Measurements from ENCODE around the gene MRTFA.
"Not testable (repeated sequence)": the region's sequence is repeated elsewhere in the genome, so short reads cannot be mapped to it uniquely, and the experiment has no call there.

The MRTFA gene

GRCh38 chr22:40518840-40519239 lies 117.7 kb downstream of the MRTFA start:
- DNase-seq = no peak

- DNase-seq = no peak
These were observed 118.9 kb downstream of the MRTFA start for GRCh38 chr22:40517631-40518030.

DNA sequence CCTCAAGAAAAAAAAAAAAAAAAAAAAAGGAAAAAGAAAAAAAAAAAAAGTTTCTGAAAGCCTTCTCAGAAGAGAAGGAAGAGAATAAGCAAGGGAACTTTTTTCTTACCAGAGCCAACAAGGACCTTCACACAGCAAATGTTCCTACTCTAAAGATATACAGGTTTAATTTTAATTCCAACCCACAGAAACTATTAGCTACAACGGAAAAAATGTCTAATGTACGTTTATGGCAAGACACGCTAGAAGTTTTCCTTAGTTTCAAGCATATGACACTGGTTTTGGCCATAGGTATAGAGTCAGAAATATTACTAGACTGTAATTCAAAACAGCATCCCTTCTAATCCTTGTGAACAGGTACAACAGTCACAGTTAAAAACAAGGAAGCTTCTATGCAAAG lies 120.1 kb downstream of the MRTFA start:
- DNase-seq = no peak

- DNase-seq = no peak
These were observed 123.9 kb downstream of the MRTFA start for GRCh38 chr22:40512426-40513136.

- no peak for DNase-seq
These were observed 124.9 kb downstream of the MRTFA start for GRCh38 chr22:40511604-40512003.

DNA sequence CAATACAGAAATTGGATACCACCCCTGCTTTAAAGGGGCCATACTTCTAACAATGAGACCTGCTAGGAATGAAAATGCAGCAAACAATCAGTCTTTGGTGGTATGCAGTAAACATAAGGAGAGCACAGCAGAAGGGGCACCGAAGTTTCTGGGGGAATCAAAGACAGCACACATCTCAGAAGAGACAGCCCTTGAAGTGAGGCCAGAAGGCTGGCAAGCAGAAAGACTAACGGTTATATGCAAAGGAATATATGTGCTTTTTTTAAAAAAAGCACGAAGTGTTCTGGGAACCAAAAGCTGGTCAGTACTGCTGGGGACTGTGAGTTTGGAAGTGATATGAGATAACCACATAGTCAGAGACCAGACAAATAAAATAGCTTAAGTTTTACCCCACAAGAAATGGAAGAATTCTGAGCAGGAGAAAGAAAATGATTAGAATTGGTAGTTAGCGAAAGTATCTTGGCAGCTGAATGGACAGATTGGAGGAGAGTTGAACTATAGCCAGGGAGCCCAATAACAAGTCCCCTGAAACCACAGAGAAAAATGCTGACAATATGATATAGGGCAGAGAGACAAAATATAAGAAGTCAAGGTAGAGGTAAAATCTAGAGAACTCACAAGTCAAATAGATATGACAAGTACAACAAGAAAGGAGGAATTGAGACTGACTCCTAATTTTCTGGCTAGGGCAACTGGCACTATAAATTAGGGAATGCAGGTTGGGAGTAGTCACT lies 125.7 kb downstream of the MRTFA start:
- no peak for DNase-seq

DNA sequence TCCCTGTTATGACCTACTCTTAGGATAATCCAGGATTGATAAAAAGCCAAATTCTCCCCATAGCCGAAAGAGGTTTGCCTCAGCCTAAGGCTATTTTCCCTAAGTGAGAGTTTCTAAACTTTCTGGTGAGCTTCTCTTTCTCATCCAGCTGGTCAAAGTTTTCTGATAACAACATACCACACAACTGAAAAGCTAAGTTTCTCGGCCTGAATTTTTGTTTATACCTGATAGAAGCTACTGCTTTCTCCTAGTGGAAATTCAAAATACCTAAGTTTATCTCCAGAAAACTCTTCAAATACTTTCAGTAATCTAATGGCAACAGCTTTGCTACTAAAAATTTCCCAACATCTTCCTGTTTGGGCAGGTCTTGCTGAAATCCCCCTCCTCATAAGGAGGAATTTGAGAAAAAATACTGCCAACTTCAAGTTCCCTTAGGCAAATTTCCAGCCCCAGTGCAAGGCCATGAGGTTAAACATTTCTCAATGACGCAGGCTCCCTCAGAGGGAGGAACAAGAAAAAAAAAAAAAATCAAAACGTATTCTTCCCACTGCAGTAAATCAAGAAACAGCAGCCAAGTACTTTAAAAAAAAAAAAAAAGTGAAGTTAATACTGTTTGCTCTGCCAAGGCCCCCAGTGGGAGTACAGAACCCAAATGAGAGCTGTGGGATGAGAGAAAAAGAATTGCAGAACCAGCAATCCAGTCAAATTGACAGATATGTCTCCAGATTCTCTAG lies 127.0 kb downstream of the MRTFA start:
- peak; percentile 83 to 88 for DNase-seq

DNA sequence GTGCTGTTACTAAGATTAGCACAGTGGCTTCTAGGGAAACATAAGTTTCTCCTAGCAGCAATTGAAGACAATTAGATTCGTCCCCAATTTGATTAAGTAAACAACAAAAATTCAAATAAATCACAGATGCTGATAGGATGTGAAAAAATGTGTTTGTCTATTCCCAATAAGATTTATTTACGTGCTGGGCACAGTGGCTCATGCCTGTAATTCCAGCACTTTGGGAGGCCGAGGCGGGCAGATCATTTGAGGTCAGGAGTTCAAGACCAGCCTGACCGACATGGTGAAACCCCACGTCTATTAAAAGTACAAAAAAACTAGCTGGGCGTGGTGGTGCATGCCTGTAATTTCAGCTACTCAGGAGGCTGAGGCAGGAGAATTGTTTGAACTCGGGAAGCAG lies 128.5 kb downstream of the MRTFA start:
- not testable (repeated sequence) for DNase-seq

DNA sequence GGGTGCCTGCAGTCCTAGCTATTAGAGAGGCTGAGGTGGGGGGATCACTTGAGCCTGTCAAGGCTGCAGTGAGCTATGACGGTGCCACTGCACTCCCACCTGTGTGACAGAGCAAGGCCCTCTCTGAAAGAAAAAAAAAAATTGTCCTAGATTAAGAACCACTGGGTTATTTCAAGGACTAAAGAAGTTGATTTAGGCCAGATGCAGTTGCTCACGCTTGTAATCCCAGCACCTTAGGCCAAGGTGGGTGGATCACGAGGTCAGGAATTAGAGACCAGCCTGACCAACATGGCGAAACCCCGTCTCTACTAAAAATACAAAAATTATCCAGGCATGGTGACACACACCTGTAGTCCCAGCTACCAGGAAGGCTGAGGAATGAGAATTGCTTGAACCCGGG lies 129.0 kb downstream of the MRTFA start:
- DNase-seq = no peak

DNA sequence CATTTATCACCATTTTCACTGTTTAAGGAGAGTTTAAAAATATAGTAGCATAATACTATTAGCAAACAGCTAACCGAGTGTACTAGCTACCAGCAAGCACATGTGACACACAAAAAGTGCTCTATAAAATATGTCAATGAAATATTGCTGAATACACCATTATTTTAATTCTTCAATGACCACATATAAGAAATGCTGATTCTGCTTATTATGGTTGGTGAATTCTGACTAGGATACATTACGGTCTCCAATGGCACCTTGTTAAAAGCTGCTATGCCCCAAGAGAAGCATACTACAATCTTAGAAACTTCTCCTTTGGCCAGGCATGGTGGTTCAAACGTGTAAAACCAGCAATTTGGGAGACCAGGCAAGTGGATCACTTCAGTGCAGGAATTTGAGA lies 129.8 kb downstream of the MRTFA start:
- no peak for DNase-seq

- DNase-seq = no peak
These were observed 132.0 kb downstream of the MRTFA start for GRCh38 chr22:40504285-40505249.

DNA sequence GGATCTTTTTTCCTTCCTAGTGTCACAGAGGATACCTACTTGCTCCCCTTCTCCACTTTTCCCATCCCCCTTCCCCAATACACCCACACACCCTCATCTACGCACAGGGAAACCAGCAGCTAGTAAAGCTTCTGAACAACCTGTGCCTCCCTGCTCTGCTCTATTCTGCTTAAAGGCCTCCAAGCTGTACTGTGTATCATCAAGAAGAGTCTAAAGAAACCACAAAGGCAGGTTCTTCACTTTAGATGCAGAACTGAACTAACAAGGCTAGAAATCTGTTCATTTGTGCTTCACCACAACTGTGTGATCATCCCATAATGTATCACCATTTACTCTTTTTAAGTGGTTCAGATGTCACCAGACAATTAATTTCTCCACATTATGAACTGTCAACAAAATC lies 133.6 kb downstream of the MRTFA start:
- DNase-seq = no peak

GRCh38 chr22:40500465-40500786 lies 136.1 kb downstream of the MRTFA start:
- not testable (repeated sequence) for DNase-seq

- peak; percentile 65 to 70 for DNase-seq
These were observed 137.3 kb downstream of the MRTFA start for GRCh38 chr22:40499209-40499623.

GRCh38 chr22:40498420-40499208 lies 137.9 kb downstream of the MRTFA start:
- DNase-seq = no peak

GRCh38 chr22:40493441-40493840 lies 143.1 kb downstream of the MRTFA start:
- peak in 1 of 2 donors; percentile 31 for DNase-seq

GRCh38 chr22:40491990-40492631 lies 144.4 kb downstream of the MRTFA start:
- DNase-seq = peak; percentile 81 to 87

- peak in 1 of 2 donors; percentile 53 for DNase-seq
These were observed 148.8 kb downstream of the MRTFA start for GRCh38 chr22:40487663-40488249.

DNA sequence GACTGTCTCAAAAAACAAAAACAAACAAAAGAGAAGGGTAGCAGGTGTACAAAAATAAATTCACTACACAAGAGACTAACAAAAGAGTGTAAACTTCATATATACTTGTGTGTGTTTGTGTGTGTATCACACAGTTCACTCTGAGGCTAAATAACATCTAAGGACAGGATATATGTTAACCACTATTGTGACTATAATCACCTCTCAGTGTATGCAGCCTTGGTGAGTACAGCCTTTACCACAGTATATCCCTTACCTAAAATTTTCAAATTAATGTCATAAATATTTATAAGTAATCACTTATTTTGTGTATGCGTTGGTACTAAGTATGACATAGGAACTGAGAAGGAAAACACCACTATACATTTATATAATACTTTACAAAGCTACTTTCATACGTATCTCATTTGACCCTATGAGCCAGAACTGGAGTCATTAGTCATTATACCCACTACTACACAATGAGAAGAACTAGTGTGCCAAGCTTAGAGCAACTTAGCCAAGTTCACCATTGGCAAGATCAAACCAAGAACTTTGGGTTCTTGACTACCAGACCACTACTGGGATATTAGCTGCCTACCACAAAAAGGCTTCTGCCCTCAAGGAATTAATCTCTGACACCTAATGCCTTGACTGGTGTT lies 149.4 kb downstream of the MRTFA start:
- no peak for DNase-seq

All from inflammatory macrophage treated with lipopolysaccharide for 1 hour (primary cell).